H9 (cell line): ENCODE data around the gene SORBS1. TPM values are rescaled to one million over a fixed set of nuclear protein-coding genes. Genes with fewer than 3 reads are reported as not detected.

ENCODE experiments used
- DNase-seq: peaks from one replicate; pipeline ENCODE4 v3.0.0-alpha.2; 2017
- H2AFZ ChIP-seq: one replicate; pipeline ENCODE4 v1.6.1; 2013; ENCODE audit warnings: mild to moderate bottlenecking, low read length, control low read depth, moderate library complexity
- H2AK5ac ChIP-seq: 2 replicates; pipeline ENCODE4 v1.6.1; 2013; ENCODE audit warnings: low read length, control low read depth, mixed read lengths; ENCODE audit not compliant: insufficient read length
- H2BK120ac ChIP-seq: one replicate; pipeline ENCODE4 v1.6.1; 2013; ENCODE audit warnings: low read depth, mild to moderate bottlenecking, low read length, control low read depth, inconsistent platforms; ENCODE audit not compliant: poor library complexity, severe bottlenecking
- H2BK12ac ChIP-seq: 2 replicates; pipeline ENCODE4 v1.6.1; 2013; ENCODE audit warnings: low read length, control low read depth, mixed read lengths, low read depth; ENCODE audit not compliant: insufficient read length
- H2BK15ac ChIP-seq: 2 replicates; pipeline ENCODE4 v1.6.1; 2013; ENCODE audit warnings: low read depth, low read length, control low read depth
- H2BK20ac ChIP-seq: one replicate; pipeline ENCODE4 v1.6.1; 2013; ENCODE audit warnings: low read depth, mild to moderate bottlenecking, low read length, control low read depth, inconsistent platforms; ENCODE audit not compliant: poor library complexity, severe bottlenecking
- H2BK5ac ChIP-seq: 2 replicates; pipeline ENCODE4 v1.6.1; 2013; ENCODE audit warnings: low read length, control low read depth, mixed read lengths; ENCODE audit not compliant: insufficient read length
- H3K14ac ChIP-seq: 2 replicates; pipeline ENCODE4 v1.6.1; 2013; ENCODE audit warnings: low read length, control low read depth; ENCODE audit not compliant: insufficient read depth
- H3K18ac ChIP-seq: 2 replicates; pipeline ENCODE4 v1.6.1; 2013; ENCODE audit warnings: low read depth, mild to moderate bottlenecking, mixed read lengths, low read length, control low read depth; ENCODE audit not compliant: insufficient read length
- H3K23ac ChIP-seq: 2 replicates; pipeline ENCODE4 v1.6.1; 2013; ENCODE audit warnings: low read length, control low read depth, mixed read lengths, low read depth; ENCODE audit not compliant: insufficient read length
- H3K23me2 ChIP-seq: 2 replicates; pipeline ENCODE4 v1.6.1; 2013; ENCODE audit warnings: low read depth, mild to moderate bottlenecking, mixed read lengths, low read length, control low read depth; ENCODE audit not compliant: insufficient read length, poor library complexity, severe bottlenecking
- H3K27ac ChIP-seq: 2 replicates; pipeline ENCODE4 v1.5.1; 2013; ENCODE audit warnings: low read length, control low read depth, mixed read lengths, low read depth; ENCODE audit not compliant: insufficient read length
- H3K27me3 ChIP-seq: 2 replicates; pipeline ENCODE4 v1.6.1; 2013; ENCODE audit warnings: low read length, control low read depth, inconsistent platforms; ENCODE audit not compliant: insufficient read depth
- H3K4ac ChIP-seq: 2 replicates; pipeline ENCODE4 v1.6.1; 2013; ENCODE audit warnings: low read depth, mild to moderate bottlenecking, control low read depth, inconsistent platforms, low read length, moderate library complexity
- H3K4me1 ChIP-seq: 2 replicates; pipeline ENCODE4 v1.6.1; 2013; ENCODE audit warnings: low read length, control low read depth, inconsistent platforms; ENCODE audit not compliant: insufficient read depth
- H3K4me2 ChIP-seq: 2 replicates; pipeline ENCODE4 v1.6.1; 2013; ENCODE audit warnings: low read length, control low read depth, mixed read lengths; ENCODE audit not compliant: insufficient read length, insufficient read depth
- H3K56ac ChIP-seq: 2 replicates; pipeline ENCODE4 v1.6.1; 2013; ENCODE audit warnings: low read depth, mild to moderate bottlenecking, mixed read lengths, low read length, control low read depth; ENCODE audit not compliant: insufficient read length
- H3K79me1 ChIP-seq: 2 replicates; pipeline ENCODE4 v1.6.1; 2013; ENCODE audit warnings: low read depth, mild to moderate bottlenecking, moderate library complexity, low read length, control low read depth, inconsistent platforms; ENCODE audit not compliant: insufficient read depth, poor library complexity, severe bottlenecking
- H3K79me2 ChIP-seq: 2 replicates; pipeline ENCODE4 v1.6.1; 2013; ENCODE audit warnings: low read length, control low read depth, inconsistent platforms; ENCODE audit not compliant: insufficient read depth
- H3K9ac ChIP-seq: 2 replicates; pipeline ENCODE4 v1.6.1; 2013; ENCODE audit warnings: low read length, control low read depth, mixed read lengths; ENCODE audit not compliant: insufficient read length; ENCODE audit errors: extremely low read depth
- H3K9me3 ChIP-seq: one replicate; pipeline ENCODE4 v1.6.1; 2013; ENCODE audit warnings: low read depth, low read length, inconsistent platforms; ENCODE audit not compliant: control insufficient read depth
- H3T11ph ChIP-seq: one replicate; pipeline ENCODE4 v1.6.1; 2013; ENCODE audit warnings: mild to moderate bottlenecking, low read length, control low read depth, inconsistent platforms
- H4K20me1 ChIP-seq: one replicate; pipeline ENCODE4 v1.6.1; 2013; ENCODE audit not compliant: control insufficient read depth, insufficient read length, insufficient read depth
- H4K5ac ChIP-seq: 2 replicates; pipeline ENCODE4 v1.6.1; 2013; ENCODE audit warnings: low read depth, mild to moderate bottlenecking, mixed read lengths, low read length, control low read depth; ENCODE audit not compliant: insufficient read length
- H4K8ac ChIP-seq: replicated peaks from 2 replicates; pipeline ENCODE4 v1.6.1; 2013; ENCODE audit warnings: low read length, control low read depth, mixed read lengths, low read depth; ENCODE audit not compliant: insufficient read length
- H4K91ac ChIP-seq: 2 replicates; pipeline ENCODE4 v1.6.1; 2013; ENCODE audit warnings: low read depth, mild to moderate bottlenecking, moderate library complexity, mixed read lengths, low read length, control low read depth; ENCODE audit not compliant: insufficient read length
- H3K27ac Mint-ChIP-seq, 3 experiments: 2 replicates in 2 of 3; 3 replicates in 1 of 3; pipeline ENCODE4 v1.8.0; 2020 to 2021; ENCODE audit warnings: mixed read lengths in 3 of 3, mild to moderate bottlenecking in 1 of 3, moderate library complexity in 1 of 3
- H3K27me3 Mint-ChIP-seq: 2 replicates; pipeline ENCODE4 v1.8.0; 2021; ENCODE audit warnings: low read depth, mild to moderate bottlenecking, moderate library complexity, mixed read lengths
- H3K36me3 Mint-ChIP-seq, 3 experiments: 2 replicates in 2 of 3; 3 replicates in 1 of 3; pipeline ENCODE4 v1.8.0; 2020 to 2021; ENCODE audit warnings: low read depth in 3 of 3, mixed read lengths in 3 of 3; ENCODE audit not compliant: insufficient read depth in 1 of 3
- H3K4me1 Mint-ChIP-seq, 2 experiments: 2 replicates each; pipeline ENCODE4 v1.8.0; 2020; ENCODE audit warnings: mixed read lengths in 2 of 2
- H3K4me3 Mint-ChIP-seq, 2 experiments: 2 replicates in 1 of 2; 3 replicates in 1 of 2; pipeline ENCODE4 v1.8.0; 2020 to 2021; ENCODE audit warnings: mild to moderate bottlenecking in 2 of 2, mixed read lengths in 2 of 2, moderate library complexity in 1 of 2
- H3K9me3 Mint-ChIP-seq, 2 experiments: 2 replicates in 1 of 2; 3 replicates in 1 of 2; pipeline ENCODE4 v1.8.0; 2020; ENCODE audit warnings: mild to moderate bottlenecking in 2 of 2, mixed read lengths in 2 of 2, moderate library complexity in 1 of 2
- CTCF ChIP-seq: fragments of 200-600 bp; sonication (generic); conservative IDR thresholded peaks from 3 replicates; pipeline ENCODE4 v1.8.0; 2021; ENCODE audit warnings: antibody characterized with exemption, mild to moderate bottlenecking
- WGBS: extraction: QIAGEN DNeasy Blood & Tissue Kit; methylation state at CpG from one replicate; pipeline ENCODE4 v1.1.7; 2013; ENCODE audit warnings: missing lambda C conversion rate, low lambda C conversion rate, mixed read lengths; ENCODE audit not compliant: insufficient read length; ENCODE audit errors: extremely low coverage; 5-methylcytosine and 5-hydroxymethylcytosine counted together
- total RNA-seq: library from RNA; stranded (reverse); gene quantifications from 2 replicates; pipeline ENCODE4 v1.2.1, GENCODE V29; 2021

The SORBS1 gene
- total RNA-seq, 1 experiment from 2014 or later = 24.3 TPM

- no peak overlapping the region for H3K4me2 ChIP-seq
- H3K56ac ChIP-seq = no peak overlapping the region
- H2AFZ ChIP-seq = no peak overlapping the region
These were observed 221.3 kb downstream of the SORBS1 start for GRCh38 chr10:95339863-95340262.

More at GRCh38 chr10:95339863-95340262, 221.3 kb downstream of the SORBS1 start:
- Histone ChIP-seq H2BK12ac (no peak overlapping the region), H3K27ac (no peak overlapping the region), H3K9me3 (no peaks in the 10 kb centered on the region), H2BK15ac (no peak overlapping the region), H3K27me3 (no peaks in the 10 kb centered on the region), H2BK5ac (no peak overlapping the region), H2BK120ac (no peak overlapping the region), H3K79me2 (no peaks in the 10 kb centered on the region), H3K4ac (no peak overlapping the region), H3K4me1 (no peaks in the 10 kb centered on the region), H3K23me2 (no peaks in the 10 kb centered on the region), H3K14ac (no peak overlapping the region), H2AK5ac (no peak overlapping the region), H3K18ac (no peak overlapping the region), H4K5ac (no peak overlapping the region), H3K79me1 (no peaks in the 10 kb centered on the region), H4K91ac (no peak overlapping the region), H4K20me1 (no peaks in the 10 kb centered on the region), H2BK20ac (no peak overlapping the region), H3T11ph (no peak overlapping the region), H3K9ac (no peak overlapping the region), H4K8ac (no peak overlapping the region), H3K23ac (no peak overlapping the region)
- WGBS = no CpG with 5 or more reads among the region's 1 CpG
- TF ChIP-seq CTCF = no peak
- Mint-ChIP-seq H3K27ac (no peak overlapping the region), H3K36me3 (peaks cover 4 to 13% (median 6%) of the 10 kb centered on the region in 3 experiments; a peak in 6 of 7 replicates), H3K9me3 (no peaks in the 10 kb centered on the region), H3K27me3 (no peaks in the 10 kb centered on the region), H3K4me1 (peaks cover 20 to 23% of the 10 kb centered on the region in 2 experiments; a peak in 3 of 4 replicates), H3K4me3 (no peak overlapping the region)
- DNase-seq = no peak
